Smooth muscle cell (in vitro differentiated cells): Measurements from ENCODE around the gene HDAC4. TPM values are rescaled to one million over a fixed set of nuclear protein-coding genes. Genes with fewer than 3 reads are reported as not detected.

Experiments
- DNase-seq: peaks from one replicate; lab custom pipeline; 2025; ENCODE audit not compliant: unreplicated experiment; lab: John Stamatoyannopoulos, UW
- H2AFZ ChIP-seq: fragments of 200-600 bp; sonication (generic); 2 replicates; pipeline ENCODE4 v1.6.0; 2016; ENCODE audit warnings: antibody characterized with exemption, low read depth, mild to moderate bottlenecking
- H3F3A ChIP-seq: fragments of 200-600 bp; sonication (generic); 2 replicates; pipeline ENCODE4 v1.6.0; 2017; ENCODE audit warnings: antibody characterized with exemption, low read depth
- H3K27ac ChIP-seq: fragments of 200-600 bp; sonication (generic); 2 replicates; pipeline ENCODE4 v1.5.1; 2016; ENCODE audit warnings: low read depth, mild to moderate bottlenecking
- H3K27me3 ChIP-seq: fragments of 200-600 bp; sonication (generic); 2 replicates; pipeline ENCODE4 v1.6.1; 2016; ENCODE audit warnings: low read depth, mild to moderate bottlenecking
- H3K36me3 ChIP-seq: fragments of 200-600 bp; sonication (generic); 2 replicates; pipeline ENCODE4 v1.5.1; 2016; ENCODE audit warnings: low read depth
- H3K4me1 ChIP-seq: fragments of 200-600 bp; sonication (generic); 2 replicates; pipeline ENCODE4 v1.5.1; 2016; ENCODE audit warnings: low read depth
- H3K4me2 ChIP-seq: fragments of 200-600 bp; sonication (generic); 2 replicates; pipeline ENCODE4 v1.6.0; 2016; ENCODE audit warnings: mild to moderate bottlenecking
- H3K4me3 ChIP-seq: fragments of 200-600 bp; sonication (generic); 2 replicates; pipeline ENCODE4 v1.5.1; 2016; ENCODE audit warnings: mild to moderate bottlenecking
- H3K79me2 ChIP-seq: fragments of 200-600 bp; sonication (generic); 2 replicates; pipeline ENCODE4 v1.6.0; 2016; ENCODE audit warnings: low read depth, mild to moderate bottlenecking
- H3K9ac ChIP-seq: fragments of 200-600 bp; sonication (generic); 2 replicates; pipeline ENCODE4 v1.6.0; 2016; ENCODE audit warnings: low read depth
- H3K9me3 ChIP-seq: fragments of 200-600 bp; sonication (generic); replicated peaks from 2 replicates; pipeline ENCODE4 v1.5.1; 2016; ENCODE audit warnings: low read depth
- H4K20me1 ChIP-seq: fragments of 200-600 bp; sonication (generic); 2 replicates; pipeline ENCODE4 v1.6.0; 2016; ENCODE audit warnings: low read depth
- WGBS: methylation state at CpG from one replicate; pipeline ENCODE4 v1.1.7; 2016; ENCODE audit warnings: low lambda C conversion rate; 5-methylcytosine and 5-hydroxymethylcytosine counted together
- polyA plus RNA-seq: library from polyadenylated mRNA; unstranded; fragments of >200 nt; fragmentation: Nextera tagmentation; extraction: Ambion mirVana; gene quantifications from 2 replicates; pipeline ENCODE4 v1.2.1, GENCODE V29; 2016
- total RNA-seq: library from RNA; depleted of rRNA; stranded (reverse); fragments of >200 nt; gene quantifications from 2 replicates; pipeline ENCODE4 v1.2.3, GENCODE V29; 2014
- TF ChIP-seq, protein P1 (sequence below): fragments of 200-600 bp; sonication (generic); IDR thresholded peaks from 2 replicates; pipeline ENCODE4 v1.5.1; 2017; ENCODE audit warnings: borderline replicate concordance, mild to moderate bottlenecking, antibody characterized with exemption; ENCODE audit not compliant: insufficient read depth, poor library complexity, severe bottlenecking

Gene HDAC4
- total and polyA plus RNA-seq, 2 experiments from 2014 or later: 6.2 to 35.7 TPM

- 80% methylated on average over 16 of the region's 16 CpGs for WGBS
- no peaks in the 10 kb centered on the region for H3K9me3 ChIP-seq
- H3K27ac ChIP-seq: no peak overlapping the region
- no peak overlapping the region for H3K4me2 ChIP-seq
- H3K9ac ChIP-seq: no peak overlapping the region
- peaks cover 57% of the 10 kb centered on the region for H3K79me2 ChIP-seq
- H3K4me1 ChIP-seq: peaks cover 28% of the 10 kb centered on the region
- H2AFZ ChIP-seq: no peak overlapping the region
- no peak for DNase-seq
- H3K36me3 ChIP-seq: no peaks in the 10 kb centered on the region
- H4K20me1 ChIP-seq: peaks cover 88% of the 10 kb centered on the region
- H3K27me3 ChIP-seq: no peaks in the 10 kb centered on the region
- H3K4me3 ChIP-seq: no peak overlapping the region
- TF ChIP-seq, protein P1, sequence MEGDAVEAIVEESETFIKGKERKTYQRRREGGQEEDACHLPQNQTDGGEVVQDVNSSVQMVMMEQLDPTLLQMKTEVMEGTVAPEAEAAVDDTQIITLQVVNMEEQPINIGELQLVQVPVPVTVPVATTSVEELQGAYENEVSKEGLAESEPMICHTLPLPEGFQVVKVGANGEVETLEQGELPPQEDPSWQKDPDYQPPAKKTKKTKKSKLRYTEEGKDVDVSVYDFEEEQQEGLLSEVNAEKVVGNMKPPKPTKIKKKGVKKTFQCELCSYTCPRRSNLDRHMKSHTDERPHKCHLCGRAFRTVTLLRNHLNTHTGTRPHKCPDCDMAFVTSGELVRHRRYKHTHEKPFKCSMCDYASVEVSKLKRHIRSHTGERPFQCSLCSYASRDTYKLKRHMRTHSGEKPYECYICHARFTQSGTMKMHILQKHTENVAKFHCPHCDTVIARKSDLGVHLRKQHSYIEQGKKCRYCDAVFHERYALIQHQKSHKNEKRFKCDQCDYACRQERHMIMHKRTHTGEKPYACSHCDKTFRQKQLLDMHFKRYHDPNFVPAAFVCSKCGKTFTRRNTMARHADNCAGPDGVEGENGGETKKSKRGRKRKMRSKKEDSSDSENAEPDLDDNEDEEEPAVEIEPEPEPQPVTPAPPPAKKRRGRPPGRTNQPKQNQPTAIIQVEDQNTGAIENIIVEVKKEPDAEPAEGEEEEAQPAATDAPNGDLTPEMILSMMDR: no peak
- H3F3A ChIP-seq: no peaks in the 10 kb centered on the region
Observed at GRCh38 chr2:239302083-239302807, 98.6 kb downstream of the HDAC4 start.

DNA sequence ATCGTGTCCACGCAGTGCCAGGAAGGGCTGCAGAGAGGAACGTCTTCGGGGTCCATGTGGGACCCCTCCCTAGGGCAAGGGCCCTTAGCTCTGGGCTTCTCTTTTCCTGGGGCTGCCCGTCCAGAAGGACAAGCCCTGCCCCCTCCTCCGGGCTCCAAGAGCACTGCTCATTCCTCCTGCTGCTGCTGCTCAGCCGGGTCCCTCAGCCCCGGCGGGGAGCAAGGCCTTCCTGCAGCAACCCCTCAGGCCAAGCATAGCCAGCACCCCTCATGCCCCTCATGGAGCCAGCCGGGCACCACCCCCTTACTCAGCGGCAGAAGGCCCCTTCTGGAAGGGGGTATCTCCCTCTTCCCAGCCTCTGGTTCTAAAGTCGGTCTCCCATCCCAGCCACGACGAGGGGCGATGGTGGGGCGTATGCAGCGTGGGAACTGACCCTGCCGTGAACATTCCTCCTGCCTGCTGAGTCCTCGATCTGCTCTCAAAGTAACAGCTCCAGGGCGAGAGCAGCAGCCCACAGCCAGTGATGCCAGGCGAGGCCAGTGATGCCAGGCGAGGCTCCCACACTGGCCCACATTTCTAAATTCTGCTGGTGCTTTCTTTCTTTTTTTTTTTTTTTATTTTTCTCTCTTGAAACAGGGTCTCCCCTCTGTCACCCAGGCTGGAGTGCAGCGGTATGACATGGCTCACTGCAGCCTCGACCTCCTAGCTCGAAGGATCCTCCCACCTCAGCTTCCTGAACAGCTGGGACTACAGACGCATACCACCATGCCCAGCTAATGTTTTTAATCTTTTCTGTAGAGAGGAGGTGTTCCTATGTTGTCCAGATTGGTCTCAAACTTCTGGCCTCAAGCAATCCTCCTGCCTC is 99.7 kb downstream of the HDAC4 start:
- 93% methylated on average over 26 of the region's 26 CpGs for WGBS
- H3K4me2 ChIP-seq: no peak overlapping the region
- no peak for DNase-seq
- no peaks in the 10 kb centered on the region for H3K9me3 ChIP-seq
- H4K20me1 ChIP-seq: peaks cover 88% of the 10 kb centered on the region
- H3K27ac ChIP-seq: no peak overlapping the region
- H3K4me3 ChIP-seq: no peak overlapping the region
- no peaks in the 10 kb centered on the region for H3K36me3 ChIP-seq
- TF ChIP-seq, protein P1: no peak
- H3K9ac ChIP-seq: no peak overlapping the region
- no peaks in the 10 kb centered on the region for H3K27me3 ChIP-seq
- peaks cover 28% of the 10 kb centered on the region for H3K4me1 ChIP-seq
- no peaks in the 10 kb centered on the region for H3F3A ChIP-seq
- H2AFZ ChIP-seq: no peak overlapping the region
- peaks cover 52% of the 10 kb centered on the region for H3K79me2 ChIP-seq

- TF ChIP-seq, protein P1: no peak
- peaks cover 52% of the 10 kb centered on the region for H3K79me2 ChIP-seq
Observed at GRCh38 chr2:239300242-239300641, 100.6 kb downstream of the HDAC4 start.

More at GRCh38 chr2:239300242-239300641, 100.6 kb downstream of the HDAC4 start:
- Histone ChIP-seq H2AFZ (no peak overlapping the region), H3K9me3 (no peaks in the 10 kb centered on the region), H3K4me2 (no peak overlapping the region), H3K4me1 (peaks cover 31% of the 10 kb centered on the region), H3K27me3 (no peaks in the 10 kb centered on the region), H3K27ac (no peak overlapping the region), H4K20me1 (peaks cover 90% of the 10 kb centered on the region), H3K4me3 (no peak overlapping the region), H3K9ac (no peak overlapping the region), H3K36me3 (no peaks in the 10 kb centered on the region), H3F3A (no peaks in the 10 kb centered on the region)
- WGBS: 98% methylated on average over 5 of the region's 5 CpGs
- no peak for DNase-seq
